ENCODE data around the gene PRDM16.

DNA sequence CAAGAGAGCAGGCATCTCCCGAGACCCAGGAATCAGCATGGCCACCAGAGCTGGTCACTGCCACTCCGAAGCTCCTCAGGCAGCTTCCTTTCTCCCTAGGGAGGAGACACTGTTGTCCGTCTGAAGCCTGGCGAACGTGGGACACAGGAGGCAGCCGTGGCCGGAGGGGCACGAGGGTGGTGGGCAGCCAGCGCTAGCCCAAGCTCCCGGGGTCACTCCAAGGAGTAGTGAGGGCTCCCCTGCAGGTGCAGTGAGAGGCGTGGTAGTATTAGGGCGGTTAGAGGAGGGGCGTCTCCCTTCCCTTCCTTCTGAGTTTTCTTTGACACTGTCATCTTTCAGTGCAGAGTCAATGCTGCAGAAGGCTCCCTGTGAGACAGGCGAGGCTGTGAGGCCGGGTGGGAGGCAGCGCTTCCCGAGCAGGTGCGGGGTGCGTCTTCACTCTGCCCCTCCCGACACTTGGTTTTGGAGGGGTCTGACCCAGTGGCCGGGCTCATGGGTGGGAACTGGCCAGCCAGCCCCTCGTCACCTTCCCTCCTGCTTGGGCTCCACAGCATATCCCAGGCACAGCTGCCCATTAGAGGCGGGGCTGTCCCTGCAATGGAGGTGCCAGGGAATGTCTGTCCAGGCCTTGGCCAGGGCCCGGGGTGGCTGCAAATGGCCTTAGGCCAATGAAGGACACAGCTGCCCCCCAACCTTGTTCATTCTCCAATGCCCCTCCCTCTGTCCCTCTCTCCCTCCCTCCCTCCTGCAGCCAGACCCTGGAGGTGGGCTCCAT lies 213.8 kb downstream of the PRDM16 start:
- TF ChIP-seq, protein P1, sequence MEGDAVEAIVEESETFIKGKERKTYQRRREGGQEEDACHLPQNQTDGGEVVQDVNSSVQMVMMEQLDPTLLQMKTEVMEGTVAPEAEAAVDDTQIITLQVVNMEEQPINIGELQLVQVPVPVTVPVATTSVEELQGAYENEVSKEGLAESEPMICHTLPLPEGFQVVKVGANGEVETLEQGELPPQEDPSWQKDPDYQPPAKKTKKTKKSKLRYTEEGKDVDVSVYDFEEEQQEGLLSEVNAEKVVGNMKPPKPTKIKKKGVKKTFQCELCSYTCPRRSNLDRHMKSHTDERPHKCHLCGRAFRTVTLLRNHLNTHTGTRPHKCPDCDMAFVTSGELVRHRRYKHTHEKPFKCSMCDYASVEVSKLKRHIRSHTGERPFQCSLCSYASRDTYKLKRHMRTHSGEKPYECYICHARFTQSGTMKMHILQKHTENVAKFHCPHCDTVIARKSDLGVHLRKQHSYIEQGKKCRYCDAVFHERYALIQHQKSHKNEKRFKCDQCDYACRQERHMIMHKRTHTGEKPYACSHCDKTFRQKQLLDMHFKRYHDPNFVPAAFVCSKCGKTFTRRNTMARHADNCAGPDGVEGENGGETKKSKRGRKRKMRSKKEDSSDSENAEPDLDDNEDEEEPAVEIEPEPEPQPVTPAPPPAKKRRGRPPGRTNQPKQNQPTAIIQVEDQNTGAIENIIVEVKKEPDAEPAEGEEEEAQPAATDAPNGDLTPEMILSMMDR (IDR thresholded peaks at IDR 0.05) = no peak
- no peak for TF ChIP-seq POLR2A (IDR thresholded peaks at IDR 0.05)
